ENCODE measurements around the gene PPP2R2D.
"Not testable (repeated sequence)": the region's sequence is repeated elsewhere in the genome, so short reads cannot be mapped to it uniquely, and the experiment has no call there.

PPP2R2D gene

DNA sequence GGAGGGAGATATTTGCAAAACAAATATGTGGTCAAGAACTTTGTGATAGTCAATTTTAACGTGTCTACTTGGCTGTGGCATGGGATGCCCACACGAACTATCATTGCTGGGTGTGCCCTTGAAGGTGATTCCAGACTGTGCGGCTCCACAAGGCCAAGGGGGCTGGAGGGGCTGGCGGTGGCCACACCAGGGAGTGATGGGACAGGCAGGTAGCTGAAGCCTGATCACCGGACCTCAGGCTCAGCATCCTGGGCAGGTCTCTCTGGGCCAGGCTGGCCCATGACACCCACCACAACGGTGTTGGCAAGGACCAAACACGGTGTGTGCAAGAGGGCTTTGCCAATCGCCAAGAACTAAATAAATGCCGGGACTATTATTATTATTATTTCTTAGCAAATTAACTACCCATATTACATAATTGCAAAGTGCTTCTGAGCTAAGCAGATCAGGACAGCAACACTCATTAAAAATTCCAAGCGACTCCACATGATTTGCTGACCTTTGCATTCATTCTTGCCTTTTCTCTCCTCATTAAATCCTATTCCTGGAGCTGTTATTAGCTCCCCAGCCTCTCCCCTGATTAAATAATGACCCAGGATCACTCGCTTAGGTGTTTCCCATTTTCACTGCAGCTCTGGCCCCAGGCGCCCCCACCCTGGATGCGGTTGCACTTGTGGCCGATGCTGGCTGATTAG, 35.4 kb upstream of the PPP2R2D start:
- DNase-seq (ENCODE audit: extremely low spot score, insufficient read length, low read depth) = no peak
- no peak for FAIRE-seq

- DNase-seq (ENCODE audit: extremely low spot score, insufficient read length, low read depth) (no peak), FAIRE-seq (no peak)
Observed at GRCh38 chr10:131866673-131867072, 34.1 kb upstream of the PPP2R2D start.

GRCh38 chr10:131868436-131868835, 32.4 kb upstream of the PPP2R2D start:
- DNase-seq (ENCODE audit: extremely low spot score, insufficient read length, low read depth) = no peak
- FAIRE-seq = no peak

- FAIRE-seq (no peak), DNase-seq (ENCODE audit: extremely low spot score, insufficient read length, low read depth) (no peak)
Observed at GRCh38 chr10:131869344-131869743, 31.5 kb upstream of the PPP2R2D start.

GRCh38 chr10:131870411-131870810, 30.4 kb upstream of the PPP2R2D start:
- no peak for DNase-seq (ENCODE audit: extremely low spot score, insufficient read length, low read depth)
- FAIRE-seq = no peak

DNA sequence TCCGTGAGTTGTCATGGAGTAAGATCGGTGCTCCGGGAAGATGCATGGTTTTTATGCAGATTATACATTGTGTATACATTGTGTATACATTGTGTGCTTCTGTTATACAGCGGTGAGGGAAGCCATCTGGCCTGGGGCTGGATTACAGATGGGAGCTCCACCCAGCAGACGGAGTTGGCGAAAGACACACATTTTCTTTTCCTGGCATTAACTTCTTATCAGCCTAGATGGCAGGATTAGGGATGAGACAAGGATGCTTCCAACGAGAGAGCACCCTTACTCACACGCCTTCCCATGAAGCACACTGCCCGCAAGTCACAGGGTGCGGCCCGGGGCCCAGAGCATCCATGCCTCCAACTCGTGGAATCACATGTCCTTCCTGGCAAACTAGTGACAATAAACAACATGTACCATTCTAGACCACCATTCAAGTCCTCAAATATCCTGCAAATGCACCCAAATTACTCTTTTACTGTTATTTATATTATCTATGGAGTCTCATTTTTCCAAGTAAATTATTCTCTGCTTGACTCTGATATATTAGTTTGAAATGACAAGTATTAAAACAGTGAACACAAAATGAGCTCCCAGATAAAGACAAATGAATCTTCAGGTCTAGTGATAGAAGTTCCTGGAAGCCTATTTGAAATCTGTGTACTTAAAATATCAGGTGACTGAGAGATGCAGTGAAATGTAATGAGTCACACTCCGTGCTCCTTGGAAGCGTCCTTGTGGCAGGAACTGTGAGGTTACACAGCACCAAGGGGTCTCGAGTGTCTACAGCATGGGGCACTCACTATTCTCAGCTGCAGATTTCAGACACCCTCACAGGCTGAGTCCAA, 29.8 kb upstream of the PPP2R2D start:
- FAIRE-seq = no peak
- no peak for DNase-seq (ENCODE audit: extremely low spot score, insufficient read length, low read depth)

DNA sequence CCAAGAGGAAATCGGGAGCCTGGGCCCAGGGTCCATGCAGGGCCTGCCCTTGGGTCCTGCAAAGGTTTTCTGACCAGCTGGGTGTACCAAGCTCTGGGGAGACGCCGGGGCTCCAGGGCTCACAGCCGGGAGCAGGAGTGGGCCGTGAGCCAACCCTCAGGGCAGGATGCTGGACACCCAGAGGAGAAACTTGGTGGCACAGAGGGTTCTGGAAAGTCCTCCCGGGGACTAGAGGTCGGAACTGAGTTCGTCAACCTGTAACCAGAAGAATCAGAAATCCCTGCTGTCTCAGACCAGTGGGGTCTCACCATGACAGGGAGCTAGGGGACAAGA, 29.2 kb upstream of the PPP2R2D start:
- no peak for DNase-seq (ENCODE audit: extremely low spot score, insufficient read length, low read depth)
- no peak for FAIRE-seq

DNA sequence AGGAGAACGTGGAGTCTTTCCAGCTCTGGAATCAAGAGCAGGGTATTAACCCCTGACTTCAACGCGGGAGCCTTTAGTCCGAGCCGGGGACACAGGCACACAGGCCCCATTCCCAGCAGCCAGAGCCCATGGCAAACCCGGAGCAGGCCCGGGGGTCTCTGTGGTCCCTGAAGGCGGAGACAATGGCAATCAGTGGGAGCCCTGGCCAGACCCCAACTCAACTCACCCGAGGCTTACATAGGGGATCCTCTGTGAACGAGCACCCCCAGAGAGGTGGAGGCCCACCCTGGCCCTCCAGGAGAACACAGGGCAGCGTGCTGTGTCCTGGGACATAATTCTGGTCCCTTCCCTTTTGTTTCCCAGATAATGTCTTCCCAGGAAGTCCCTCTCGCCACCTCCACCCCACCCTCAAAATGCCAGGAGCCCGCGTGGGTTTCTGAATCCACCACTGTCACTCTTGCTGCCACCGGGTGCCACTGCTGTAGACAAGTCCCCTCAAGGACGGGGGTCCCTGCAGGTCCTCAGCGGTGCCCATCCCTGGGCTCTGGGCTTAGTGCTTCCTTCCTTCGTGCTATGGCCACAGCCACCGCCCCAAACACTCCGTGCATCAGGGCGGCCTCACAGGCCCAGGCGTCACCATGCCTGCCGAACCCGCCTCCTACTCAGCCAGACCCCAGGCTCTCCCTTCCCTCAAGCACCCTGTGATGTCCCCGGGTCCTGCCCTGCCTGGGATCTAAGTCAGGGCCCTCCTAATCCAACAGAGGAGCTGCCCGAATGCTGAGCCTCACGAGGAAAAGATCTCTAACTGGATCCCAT, 28.6 kb upstream of the PPP2R2D start:
- DNase-seq (ENCODE audit: extremely low spot score, insufficient read length, low read depth) (no peak), FAIRE-seq (no peak)

GRCh38 chr10:131872827-131873375, 27.9 kb upstream of the PPP2R2D start:
- DNase-seq (ENCODE audit: extremely low spot score, insufficient read length, low read depth) (no peak), FAIRE-seq (no peak)

- FAIRE-seq (no peak), DNase-seq (ENCODE audit: extremely low spot score, insufficient read length, low read depth) (peak; percentile 52)
Observed at GRCh38 chr10:131874991-131875451, 25.8 kb upstream of the PPP2R2D start.

DNA sequence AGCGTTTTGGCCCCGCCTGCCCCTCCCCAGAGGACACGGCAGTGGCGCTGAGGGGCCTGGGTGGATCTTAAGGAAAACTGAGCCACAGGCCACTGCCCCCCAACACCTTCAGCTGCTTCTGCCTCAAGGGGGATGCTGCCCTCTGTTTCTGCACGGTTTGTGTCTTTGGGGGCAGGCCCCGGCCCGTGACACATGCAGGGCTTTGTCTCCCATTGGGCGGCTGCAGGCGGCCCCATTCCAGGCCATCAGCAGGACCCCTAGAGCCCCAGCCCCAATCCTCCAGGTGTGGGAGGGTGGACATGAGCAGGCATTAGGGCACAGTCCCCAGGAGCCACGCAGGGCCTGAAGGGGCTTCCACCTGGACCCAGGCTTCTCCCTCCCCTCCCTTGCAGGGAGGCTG, 25.3 kb upstream of the PPP2R2D start:
- FAIRE-seq (no peak), DNase-seq (ENCODE audit: extremely low spot score, insufficient read length, low read depth) (no peak)

DNA sequence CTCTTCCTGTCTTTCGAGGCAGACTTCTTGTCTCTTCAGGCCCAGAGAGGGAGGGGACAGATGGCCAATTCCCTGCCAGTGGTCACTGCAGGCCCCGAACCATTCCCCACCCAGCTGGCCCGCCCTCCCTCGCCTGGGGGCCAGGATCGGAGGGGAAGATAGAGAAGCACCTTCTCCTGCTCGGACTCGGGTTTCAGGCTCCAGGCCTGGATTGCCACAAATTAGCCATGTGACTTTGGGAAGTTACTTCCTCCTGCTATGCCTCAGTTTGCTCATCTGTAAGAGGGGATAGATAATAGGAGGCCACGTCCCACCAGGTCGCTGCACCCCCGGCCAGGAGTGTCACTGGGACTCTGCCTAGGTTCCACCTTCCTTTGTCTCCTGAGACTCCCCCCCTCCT, 24.8 kb upstream of the PPP2R2D start:
- DNase-seq (ENCODE audit: extremely low spot score, insufficient read length, low read depth) = no peak
- FAIRE-seq = no peak

DNA sequence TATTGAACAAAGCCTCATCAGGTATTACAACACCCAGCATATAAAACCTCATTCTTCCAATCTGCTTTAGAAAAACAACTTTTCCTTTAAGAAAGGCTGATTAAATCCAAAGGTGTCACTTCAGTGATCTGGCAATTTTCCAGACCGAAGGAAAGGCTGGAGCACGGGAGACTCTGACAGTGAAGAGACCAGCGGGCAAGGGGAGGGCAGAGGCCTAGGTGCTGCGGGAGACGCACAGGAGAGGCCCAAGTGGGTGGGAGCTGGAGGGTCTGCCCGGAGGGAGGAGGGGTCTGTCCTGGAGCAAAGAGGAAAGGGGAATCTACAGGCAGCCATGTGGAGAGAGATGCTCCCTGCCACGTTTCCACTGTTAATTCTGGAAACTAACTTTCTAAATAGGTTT, 24.3 kb upstream of the PPP2R2D start:
- FAIRE-seq (no peak), DNase-seq (ENCODE audit: extremely low spot score, insufficient read length, low read depth) (no peak)

DNA sequence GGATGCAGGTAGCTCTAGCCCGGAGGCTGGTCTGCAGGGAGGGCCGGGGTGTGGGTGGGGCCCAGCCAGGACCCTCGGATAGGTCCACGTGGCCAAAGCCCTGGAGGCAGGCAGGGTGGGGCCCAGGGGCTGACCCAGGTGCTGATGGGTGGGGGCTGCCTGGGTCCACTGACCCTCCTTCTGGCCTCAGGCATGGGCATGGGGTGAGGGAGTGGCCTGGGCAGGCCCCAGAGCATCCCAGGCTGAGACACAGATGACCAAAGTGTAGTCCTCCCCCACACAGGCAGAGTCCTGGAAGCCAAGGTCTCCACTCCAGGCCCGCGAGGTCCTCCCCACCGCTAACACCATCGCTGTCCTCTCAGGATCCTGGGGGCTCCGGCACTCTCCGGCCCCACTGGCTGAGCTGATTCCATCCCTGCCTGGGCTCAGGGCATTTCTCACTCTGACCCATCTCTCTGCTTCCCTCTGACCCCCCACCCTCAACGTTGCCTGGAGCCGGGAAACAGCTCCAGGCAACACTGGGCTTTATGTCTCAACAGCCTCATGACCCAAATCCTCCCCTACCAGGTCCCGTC, 20.7 kb upstream of the PPP2R2D start:
- DNase-seq (ENCODE audit: extremely low spot score, insufficient read length, low read depth) = no peak
- FAIRE-seq = no peak

DNA sequence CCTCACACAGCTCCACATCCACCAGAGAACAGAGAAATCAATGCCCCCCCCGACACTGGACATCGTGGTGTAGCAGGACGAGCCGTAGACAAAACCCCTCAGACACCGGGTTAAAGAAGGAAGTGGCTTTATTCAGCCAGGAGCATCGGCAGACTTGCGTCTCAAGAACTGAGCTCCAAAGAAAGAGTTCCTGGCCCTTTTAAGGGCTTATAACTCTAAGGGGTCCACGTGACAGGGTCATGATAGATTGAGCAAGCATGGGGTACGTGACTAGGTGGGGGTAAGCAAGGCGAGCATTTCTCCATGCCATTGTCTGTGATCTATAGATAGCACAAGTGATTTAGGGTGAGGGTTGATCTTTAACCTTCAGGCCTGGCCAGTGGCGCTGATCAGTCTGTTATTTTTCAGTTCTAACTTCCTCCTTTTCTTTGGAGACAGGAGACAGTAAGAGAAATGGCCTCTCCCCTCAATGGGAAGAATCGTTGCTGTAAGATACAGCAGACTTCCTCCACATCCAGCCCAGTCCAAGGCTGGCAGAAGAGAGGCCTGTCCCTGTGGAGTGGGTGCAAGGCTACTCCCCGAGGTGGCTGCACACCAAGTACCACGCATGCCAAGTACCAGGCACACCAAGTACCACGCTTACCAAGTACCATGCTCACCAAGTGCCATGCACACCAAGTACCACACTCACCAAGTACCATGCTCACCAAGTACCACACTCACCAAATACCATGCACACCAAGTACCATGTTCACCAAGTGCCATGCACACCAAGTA, 19.5 kb upstream of the PPP2R2D start:
- DNase-seq (ENCODE audit: extremely low spot score, insufficient read length, low read depth) (no peak), FAIRE-seq (no peak)

- DNase-seq (ENCODE audit: extremely low spot score, insufficient read length, low read depth) (no peak), FAIRE-seq (no peak)
Observed at GRCh38 chr10:131882151-131882550, 18.7 kb upstream of the PPP2R2D start.

DNA sequence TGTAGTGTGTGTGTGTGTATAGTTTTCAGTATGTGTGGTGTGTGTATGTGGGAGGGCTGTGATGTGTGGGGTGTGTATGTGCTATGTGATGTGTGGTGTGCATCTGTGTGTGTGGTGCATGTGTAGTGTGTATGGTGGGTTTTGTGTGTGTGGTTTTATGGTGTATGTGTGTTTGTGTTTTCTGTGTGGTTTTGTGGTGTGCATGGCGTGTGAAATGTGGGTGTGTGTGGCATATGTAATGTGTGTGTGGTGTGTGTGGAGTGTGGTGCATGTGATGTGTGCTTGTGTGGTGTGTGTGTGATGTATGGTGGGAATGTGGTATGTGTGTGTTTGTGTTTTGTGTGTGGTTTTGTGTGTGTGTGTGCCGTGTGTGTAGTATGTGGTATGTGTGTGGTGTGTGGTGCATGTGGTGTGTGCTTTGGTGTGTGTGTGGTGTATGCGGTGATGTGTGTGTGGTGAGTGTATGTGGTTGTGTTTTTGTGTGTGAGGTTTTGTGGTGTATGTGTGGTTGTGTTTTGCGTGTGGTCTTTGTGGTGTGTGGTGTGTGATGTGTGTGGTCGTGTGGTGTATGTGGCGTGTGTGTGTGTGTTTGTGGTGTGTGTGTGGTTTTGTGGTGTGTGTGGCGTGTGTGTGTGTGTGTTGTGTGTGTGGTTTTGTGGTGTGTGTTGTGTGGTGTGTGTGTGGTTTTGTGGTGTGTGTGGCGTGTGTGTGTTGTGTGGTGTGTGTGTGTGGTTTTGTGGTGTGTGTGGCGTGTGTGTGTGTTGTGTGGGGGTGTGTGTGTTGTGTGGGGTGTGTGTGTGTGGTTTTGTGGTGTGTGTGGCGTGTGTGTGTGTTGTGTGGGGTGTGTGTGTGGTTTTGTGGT, 18.0 kb upstream of the PPP2R2D start:
- no peak for DNase-seq (ENCODE audit: extremely low spot score, insufficient read length, low read depth)
- no peak for FAIRE-seq

GRCh38 chr10:131883621-131884393, 17.0 kb upstream of the PPP2R2D start:
- not testable (repeated sequence) for FAIRE-seq; DNase-seq (ENCODE audit: extremely low spot score, insufficient read length, low read depth)
